Stimulated activated CD4-positive, alpha-beta T cell treated with anti-CD3 and anti-CD28 coated beads, Interleukin-4, amount 100 ng/mL, for 24 hours (primary cell): Measurements from ENCODE around the gene SNAP91.

ENCODE experiments used
- DNase-seq: peaks from one replicate; pipeline ENCODE4 v3.0.0-alpha.2; 2020

SNAP91 gene

DNA sequence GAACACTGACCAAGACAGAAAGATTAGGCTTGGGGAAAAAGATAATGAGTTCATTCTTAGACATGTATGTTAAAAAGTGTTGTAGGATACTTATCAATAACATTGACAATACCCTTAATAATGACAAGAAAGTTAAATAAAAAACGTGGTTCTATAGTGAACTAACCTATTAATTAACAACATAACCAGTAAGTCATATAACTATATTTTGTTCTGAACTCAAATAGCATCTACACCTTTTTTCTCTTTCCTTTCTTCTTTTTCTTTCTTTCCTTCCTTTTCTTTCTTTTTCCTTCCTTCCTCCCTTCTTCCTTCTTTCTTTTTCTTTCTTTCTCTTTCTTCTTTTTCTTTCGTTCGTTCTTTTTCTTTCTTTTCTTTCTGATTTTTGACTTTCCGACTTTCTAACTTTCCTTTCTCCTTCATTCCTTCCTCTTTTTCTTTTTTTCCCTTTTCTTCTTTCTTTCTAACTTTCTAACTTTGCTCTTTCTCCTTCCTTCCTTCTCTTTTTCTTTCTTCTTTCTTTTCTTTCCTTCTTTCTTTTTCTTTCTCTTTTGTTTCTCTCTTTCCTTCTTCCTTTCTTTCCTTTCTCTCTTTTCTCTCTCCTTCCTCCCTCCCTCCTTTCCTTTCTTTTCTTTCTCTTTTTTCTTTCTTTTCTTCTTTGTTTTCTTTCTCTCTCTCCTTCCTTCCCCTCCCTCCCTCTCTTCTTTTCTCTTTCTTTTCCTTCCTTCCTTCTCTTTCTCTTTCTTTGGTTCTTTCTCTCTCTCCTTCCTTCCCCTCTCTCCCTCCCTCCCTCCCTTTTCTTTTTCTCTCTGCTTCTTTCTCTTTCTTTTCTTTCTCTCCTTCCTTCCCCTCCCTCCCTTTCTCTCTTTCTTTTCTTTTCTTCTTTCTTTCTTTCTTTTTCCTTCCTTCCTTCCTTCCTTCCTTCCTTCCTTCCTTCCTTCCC lies 172.0 kb downstream of the SNAP91 start:
- DNase-seq = no peak

GRCh38 chr6:83536034-83536646 lies 172.8 kb downstream of the SNAP91 start:
- peak; percentile 48 for DNase-seq

GRCh38 chr6:83518816-83519480 lies 190.0 kb downstream of the SNAP91 start:
- no peak for DNase-seq

DNA sequence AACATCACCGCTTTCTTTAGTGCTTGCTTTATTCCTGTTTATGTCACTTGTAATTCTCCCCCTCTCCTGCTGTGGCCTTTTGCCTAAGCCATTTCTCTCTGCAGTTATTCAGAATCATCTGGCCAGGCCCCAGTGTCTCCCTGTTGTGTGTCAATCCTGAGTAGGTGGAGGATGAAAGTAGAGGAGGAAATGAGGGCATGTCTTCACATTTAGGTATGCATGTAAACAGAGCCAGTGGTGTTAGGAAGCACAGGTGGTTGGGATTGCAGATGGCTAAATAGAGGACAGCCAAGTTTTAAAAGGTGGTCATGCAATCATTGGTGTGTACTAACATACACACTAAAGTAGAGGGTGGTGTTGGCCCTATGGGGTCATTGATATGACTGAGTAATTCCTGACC lies 191.4 kb downstream of the SNAP91 start:
- no peak for DNase-seq

DNA sequence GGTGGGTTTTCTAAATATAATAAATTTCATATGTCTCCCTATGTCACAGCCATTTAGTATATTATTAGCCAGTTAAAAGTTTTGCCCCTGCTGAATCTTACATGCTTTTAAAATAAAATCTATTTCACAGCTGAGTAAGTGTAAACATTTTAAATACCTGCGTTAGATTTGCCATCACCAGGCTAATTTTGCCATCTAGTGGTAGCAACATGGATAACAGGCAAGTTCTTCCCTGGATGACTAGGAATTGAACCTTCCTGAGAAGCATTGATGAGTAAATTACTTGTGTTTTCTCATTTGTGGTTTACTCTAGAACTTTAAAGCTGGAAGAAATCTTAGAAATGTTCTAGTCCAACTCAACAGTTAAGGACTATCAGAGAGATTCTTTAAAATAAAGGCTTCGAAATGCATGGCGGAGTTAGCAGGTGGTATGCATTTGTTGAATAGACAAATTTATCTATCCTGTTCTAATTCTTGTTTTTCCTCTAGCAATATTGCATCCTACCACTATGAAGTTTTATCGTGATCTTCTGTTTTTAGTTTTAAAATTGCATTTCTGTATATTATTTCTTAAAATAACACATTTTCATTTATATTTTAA lies 193.9 kb downstream of the SNAP91 start:
- peak; percentile 29 for DNase-seq

DNA sequence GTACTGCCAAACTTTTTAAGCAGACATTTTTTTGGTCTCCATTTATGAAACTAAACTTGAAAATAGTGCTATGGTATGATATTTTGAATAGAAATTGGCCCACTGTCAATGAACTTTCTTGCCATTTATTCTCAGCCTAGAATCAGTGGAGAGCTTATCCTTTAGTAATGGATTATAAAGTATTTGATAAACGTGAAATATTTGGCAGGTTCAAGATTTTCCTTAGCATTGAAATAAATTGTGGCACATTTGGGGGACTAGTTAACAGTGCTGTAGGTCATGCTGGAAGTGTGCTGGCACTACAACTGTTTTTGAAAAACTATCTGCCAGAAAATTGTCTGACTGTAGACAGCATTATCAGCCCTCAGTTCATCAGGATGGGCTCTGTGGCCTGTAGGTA lies 194.4 kb downstream of the SNAP91 start:
- DNase-seq = no peak

GRCh38 chr6:83511901-83512681 lies 196.8 kb downstream of the SNAP91 start, which contains the start of gene PRSS35:
TSS of gene PRSS35 (plus strand) at chr6:83512534. CDS start at chr6:83523442, 10,908 bp downstream.
- DNase-seq = no peak

DNA sequence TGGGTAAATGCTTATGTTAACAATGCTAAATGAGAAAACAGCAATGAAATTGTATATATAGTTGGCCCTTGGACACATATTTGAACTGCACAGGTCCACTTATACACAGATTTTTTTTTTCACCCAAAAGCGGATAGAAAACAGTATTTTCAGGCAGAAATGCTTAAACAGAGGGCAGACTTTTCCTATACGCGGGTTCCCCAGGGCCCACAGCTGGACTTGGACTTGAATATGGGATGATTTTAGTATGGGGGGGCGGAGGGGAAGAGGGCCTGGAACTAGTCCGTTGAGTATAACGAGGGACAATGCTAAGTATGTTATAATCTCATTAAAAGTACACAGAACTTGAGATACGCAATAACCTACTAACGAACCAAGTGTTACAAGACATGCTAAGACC lies 197.6 kb downstream of the SNAP91 start:
- DNase-seq = no peak

DNA sequence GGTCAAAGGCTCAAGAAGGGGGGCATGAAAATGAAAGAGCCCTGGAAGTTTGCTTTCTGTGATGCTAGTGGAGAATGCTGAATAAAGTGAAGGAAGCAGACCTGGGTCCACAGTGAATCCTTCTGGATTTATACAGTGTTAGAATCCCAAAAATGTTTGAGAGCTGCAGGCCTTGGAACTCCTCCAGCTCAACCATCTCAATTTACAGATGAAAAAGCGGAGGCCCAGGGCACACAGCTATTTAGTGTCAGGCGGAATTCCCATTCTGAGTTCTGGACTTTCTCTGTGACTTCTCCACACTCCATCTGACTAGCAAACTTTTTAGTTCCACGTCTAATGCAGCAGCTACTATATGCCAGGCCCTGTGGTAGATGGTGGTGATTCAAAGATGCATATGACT lies 198.1 kb downstream of the SNAP91 start:
- DNase-seq = no peak

DNA sequence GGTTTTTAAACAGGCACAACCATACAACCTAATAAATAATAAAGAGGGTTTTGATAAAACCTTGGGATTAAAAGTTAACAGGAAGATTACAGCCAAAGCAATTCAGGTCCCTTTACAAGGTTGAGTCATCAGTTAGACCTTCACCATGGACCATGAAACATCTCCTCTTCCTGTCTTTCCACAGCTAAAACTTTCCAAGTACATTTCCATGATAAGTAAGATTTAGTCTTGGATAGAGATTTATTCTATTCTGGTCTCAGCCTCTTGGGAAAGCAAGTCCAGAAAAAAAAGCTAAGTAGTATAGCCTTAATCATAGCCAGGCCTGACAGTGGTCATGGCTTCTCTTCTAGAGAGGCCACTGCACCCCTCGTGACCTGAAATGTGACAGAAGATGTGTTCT lies 199.5 kb downstream of the SNAP91 start:
- no peak for DNase-seq

GRCh38 chr6:83505356-83505755 lies 203.5 kb downstream of the SNAP91 start:
- DNase-seq = no peak
